ENCODE measurements around the gene TOMM34.

GRCh38 chr20:44950368-44950767 is 9.8 kb downstream of the TOMM34 start:
- TF ChIP-seq, protein P1, sequence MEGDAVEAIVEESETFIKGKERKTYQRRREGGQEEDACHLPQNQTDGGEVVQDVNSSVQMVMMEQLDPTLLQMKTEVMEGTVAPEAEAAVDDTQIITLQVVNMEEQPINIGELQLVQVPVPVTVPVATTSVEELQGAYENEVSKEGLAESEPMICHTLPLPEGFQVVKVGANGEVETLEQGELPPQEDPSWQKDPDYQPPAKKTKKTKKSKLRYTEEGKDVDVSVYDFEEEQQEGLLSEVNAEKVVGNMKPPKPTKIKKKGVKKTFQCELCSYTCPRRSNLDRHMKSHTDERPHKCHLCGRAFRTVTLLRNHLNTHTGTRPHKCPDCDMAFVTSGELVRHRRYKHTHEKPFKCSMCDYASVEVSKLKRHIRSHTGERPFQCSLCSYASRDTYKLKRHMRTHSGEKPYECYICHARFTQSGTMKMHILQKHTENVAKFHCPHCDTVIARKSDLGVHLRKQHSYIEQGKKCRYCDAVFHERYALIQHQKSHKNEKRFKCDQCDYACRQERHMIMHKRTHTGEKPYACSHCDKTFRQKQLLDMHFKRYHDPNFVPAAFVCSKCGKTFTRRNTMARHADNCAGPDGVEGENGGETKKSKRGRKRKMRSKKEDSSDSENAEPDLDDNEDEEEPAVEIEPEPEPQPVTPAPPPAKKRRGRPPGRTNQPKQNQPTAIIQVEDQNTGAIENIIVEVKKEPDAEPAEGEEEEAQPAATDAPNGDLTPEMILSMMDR (IDR thresholded peaks at IDR 0.05; ENCODE audit: insufficient read depth, low read depth, low read length), result no peak
- TF ChIP-seq EZH2 (IDR thresholded peaks at IDR 0.05; ENCODE audit: insufficient read depth, low read length), result no peak

Measured in astrocyte (in vitro differentiated cells and primary cell).